ENCODE data around the gene ITGB3BP. TPM values are rescaled to one million over a fixed set of nuclear protein-coding genes. Genes with fewer than 3 reads are reported as not detected.

The ITGB3BP gene
- total and polyA plus RNA-seq, 7 donors, result 9.4 to 25.3 (median 17.3) TPM

DNA sequence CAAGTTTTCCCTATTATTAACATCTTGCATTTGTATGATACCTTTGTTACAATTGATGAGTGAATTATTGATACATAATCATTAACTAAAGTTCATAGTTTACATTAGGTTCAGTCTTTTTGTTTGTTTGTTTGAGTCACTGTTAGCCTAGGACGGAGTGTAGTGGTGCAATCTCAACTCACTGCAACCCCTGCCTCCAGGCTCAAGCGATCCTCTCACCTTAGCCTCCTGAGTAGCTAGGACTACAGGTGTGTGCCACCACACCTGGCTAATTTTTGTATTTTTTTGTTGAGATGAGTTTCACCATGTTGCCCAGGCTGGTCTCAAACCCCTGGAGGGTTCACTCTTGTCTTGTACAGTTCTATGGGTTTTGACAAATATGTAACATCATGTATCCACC, 36.3 kb upstream of the ITGB3BP start:
- TF ChIP-seq, protein P1, sequence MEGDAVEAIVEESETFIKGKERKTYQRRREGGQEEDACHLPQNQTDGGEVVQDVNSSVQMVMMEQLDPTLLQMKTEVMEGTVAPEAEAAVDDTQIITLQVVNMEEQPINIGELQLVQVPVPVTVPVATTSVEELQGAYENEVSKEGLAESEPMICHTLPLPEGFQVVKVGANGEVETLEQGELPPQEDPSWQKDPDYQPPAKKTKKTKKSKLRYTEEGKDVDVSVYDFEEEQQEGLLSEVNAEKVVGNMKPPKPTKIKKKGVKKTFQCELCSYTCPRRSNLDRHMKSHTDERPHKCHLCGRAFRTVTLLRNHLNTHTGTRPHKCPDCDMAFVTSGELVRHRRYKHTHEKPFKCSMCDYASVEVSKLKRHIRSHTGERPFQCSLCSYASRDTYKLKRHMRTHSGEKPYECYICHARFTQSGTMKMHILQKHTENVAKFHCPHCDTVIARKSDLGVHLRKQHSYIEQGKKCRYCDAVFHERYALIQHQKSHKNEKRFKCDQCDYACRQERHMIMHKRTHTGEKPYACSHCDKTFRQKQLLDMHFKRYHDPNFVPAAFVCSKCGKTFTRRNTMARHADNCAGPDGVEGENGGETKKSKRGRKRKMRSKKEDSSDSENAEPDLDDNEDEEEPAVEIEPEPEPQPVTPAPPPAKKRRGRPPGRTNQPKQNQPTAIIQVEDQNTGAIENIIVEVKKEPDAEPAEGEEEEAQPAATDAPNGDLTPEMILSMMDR (IDR thresholded peaks at IDR 0.05), result no peak
- intact Hi-C loops (cut with DNase I), result no loop called here
- Histone ChIP-seq H3K36me3 (peaks cover 0 to 10% (median 0%) of the 10 kb centered on the region in 4 donors), H3K27me3 (no peaks in the 10 kb centered on the region), H3K9me3 (no peaks in the 10 kb centered on the region), H3K4me3 (no peak overlapping the region), H3K4me1 (no peaks in the 10 kb centered on the region), H3K27ac (no peak overlapping the region)
- WGBS, 2 donors, result 89 to 97% methylated on average over 2 of the region's 2 CpGs
- no peak for DNase-seq

DNA sequence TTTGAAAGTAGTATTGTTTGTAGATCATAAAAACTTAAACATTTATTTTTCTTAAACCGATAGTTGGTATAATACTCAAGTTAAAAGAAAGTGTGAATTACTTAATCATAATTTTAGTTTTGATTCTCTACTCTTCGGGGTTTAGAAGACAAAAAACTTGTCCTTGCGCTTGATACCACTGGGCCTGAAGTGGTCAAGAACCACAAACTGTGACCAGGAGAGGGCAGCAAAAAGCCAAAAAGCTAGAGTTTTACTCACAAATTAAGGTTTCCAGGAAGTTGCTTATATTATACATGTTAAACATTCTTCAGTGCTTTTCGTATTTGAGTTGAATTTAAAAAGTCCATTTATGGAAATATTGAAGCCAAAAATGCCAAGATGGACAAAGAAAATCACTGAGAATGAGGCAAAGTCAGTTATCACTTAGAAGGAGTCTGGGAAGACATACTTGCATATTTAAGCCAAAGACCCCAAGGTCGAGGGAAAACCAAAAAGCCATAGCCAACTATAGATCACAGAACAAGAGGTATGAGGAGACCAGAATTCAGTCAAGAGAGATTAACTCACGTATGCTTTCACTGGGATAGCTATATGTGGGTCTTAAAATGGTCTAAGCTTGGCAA, 34.5 kb upstream of the ITGB3BP start:
- H3K27me3 ChIP-seq, result no peaks in the 10 kb centered on the region
- no peak overlapping the region for H3K4me3 ChIP-seq
- peaks cover 0 to 13% (median 0%) of the 10 kb centered on the region in 4 donors for H3K36me3 ChIP-seq
- H3K27ac ChIP-seq, result no peak overlapping the region
- WGBS, 2 donors, result 68 to 78% methylated on average over 6 of the region's 6 CpGs
- intact Hi-C loops (cut with DNase I), result no loop called here
- TF ChIP-seq EP300 (IDR thresholded peaks at IDR 0.05) (no peak), POLR2A (IDR thresholded peaks at IDR 0.05) (no peak), POLR2AphosphoS5 (IDR thresholded peaks at IDR 0.05) (no peak)
- TF ChIP-seq, protein P1 (IDR thresholded peaks at IDR 0.05), result no peak
- H3K4me1 ChIP-seq, result no peaks in the 10 kb centered on the region
- DNase-seq, result no peak
- H3K9me3 ChIP-seq, result no peaks in the 10 kb centered on the region

- no peak for DNase-seq
- intact Hi-C loops (cut with DNase I), result no loop called here
These were observed 32.5 kb upstream of the ITGB3BP start for GRCh38 chr1:63555480-63555879.

GRCh38 chr1:63548877-63549276, 25.9 kb upstream of the ITGB3BP start:
- TF ChIP-seq EP300 (IDR thresholded peaks at IDR 0.05) (no peak), POLR2AphosphoS5 (IDR thresholded peaks at IDR 0.05) (no peak), POLR2A (IDR thresholded peaks at IDR 0.05) (no peak)
- TF ChIP-seq, protein P1 (IDR thresholded peaks at IDR 0.05), result no peak
- no peak overlapping the region for H3K27ac ChIP-seq
- H3K4me1 ChIP-seq, result no peaks in the 10 kb centered on the region
- DNase-seq, result no peak
- 96% methylated on average over 13 of the region's 13 CpGs for WGBS, 2 donors
- peaks cover 0 to 44% (median 0%) of the 10 kb centered on the region in 4 donors for H3K36me3 ChIP-seq
- intact Hi-C loops (cut with DNase I), result no loop called here
- H3K4me3 ChIP-seq, result no peak overlapping the region
- H3K27me3 ChIP-seq, result no peaks in the 10 kb centered on the region
- H3K9me3 ChIP-seq, result no peaks in the 10 kb centered on the region

More at GRCh38 chr1:63555480-63555879, 32.5 kb upstream of the ITGB3BP start:
- Histone ChIP-seq H3K4me3 (no peak overlapping the region), H3K27ac (no peak overlapping the region), H3K27me3 (no peaks in the 10 kb centered on the region), H3K4me1 (no peaks in the 10 kb centered on the region), H3K36me3 (peaks cover 0 to 25% (median 0%) of the 10 kb centered on the region in 4 donors), H3K9me3 (no peaks in the 10 kb centered on the region)
- TF ChIP-seq POLR2A (IDR thresholded peaks at IDR 0.05) (no peak), POLR2AphosphoS5 (IDR thresholded peaks at IDR 0.05) (no peak), EP300 (IDR thresholded peaks at IDR 0.05) (no peak)
- TF ChIP-seq, protein P1 (IDR thresholded peaks at IDR 0.05), result no peak

DNA sequence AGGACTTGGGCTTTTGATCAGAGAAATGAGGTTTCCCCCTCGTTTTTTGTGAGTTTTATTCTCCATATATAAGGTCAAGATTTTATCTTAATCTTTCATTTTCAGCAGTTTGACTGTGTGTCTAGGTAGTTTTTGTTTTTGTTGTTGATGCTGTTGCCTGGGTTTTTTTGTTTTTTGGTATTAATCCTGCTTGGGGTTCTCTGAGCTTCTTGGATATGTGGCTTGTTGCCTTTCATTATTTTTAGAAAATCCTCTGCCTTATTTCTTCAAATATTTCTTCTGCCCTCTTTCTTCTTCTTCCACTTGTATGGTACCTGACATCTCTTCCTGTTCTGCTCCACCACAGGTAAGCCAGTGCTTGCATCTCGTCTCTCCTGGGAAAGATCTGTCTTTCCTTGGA, 25.3 kb upstream of the ITGB3BP start:
- H3K36me3 ChIP-seq, result peaks cover 0 to 44% (median 0%) of the 10 kb centered on the region in 4 donors

More for the DNA sequence above, 25.3 kb upstream of the ITGB3BP start:
- Histone ChIP-seq H3K4me3 (no peak overlapping the region), H3K27ac (no peak overlapping the region), H3K4me1 (no peaks in the 10 kb centered on the region), H3K9me3 (no peaks in the 10 kb centered on the region), H3K27me3 (no peaks in the 10 kb centered on the region)
- DNase-seq, result no peak
- no peak for TF ChIP-seq POLR2A (IDR thresholded peaks at IDR 0.05)
- TF ChIP-seq EP300 (IDR thresholded peaks at IDR 0.05), result no peak
- TF ChIP-seq, protein P1 (IDR thresholded peaks at IDR 0.05), result no peak
- no peak for TF ChIP-seq POLR2AphosphoS5 (IDR thresholded peaks at IDR 0.05)
- intact Hi-C loops (cut with DNase I), result no loop called here
- WGBS, 2 donors, result 87 to 93% methylated on average over 2 of the region's 2 CpGs

Measured in sigmoid colon (tissue), 7 donors.